Measurements from ENCODE around the gene MLANA. TPM values are rescaled to one million over a fixed set of nuclear protein-coding genes. Genes with fewer than 3 reads are reported as not detected.

The MLANA gene
- total RNA-seq, 1 donor from 2014 or later, result not detected

DNA sequence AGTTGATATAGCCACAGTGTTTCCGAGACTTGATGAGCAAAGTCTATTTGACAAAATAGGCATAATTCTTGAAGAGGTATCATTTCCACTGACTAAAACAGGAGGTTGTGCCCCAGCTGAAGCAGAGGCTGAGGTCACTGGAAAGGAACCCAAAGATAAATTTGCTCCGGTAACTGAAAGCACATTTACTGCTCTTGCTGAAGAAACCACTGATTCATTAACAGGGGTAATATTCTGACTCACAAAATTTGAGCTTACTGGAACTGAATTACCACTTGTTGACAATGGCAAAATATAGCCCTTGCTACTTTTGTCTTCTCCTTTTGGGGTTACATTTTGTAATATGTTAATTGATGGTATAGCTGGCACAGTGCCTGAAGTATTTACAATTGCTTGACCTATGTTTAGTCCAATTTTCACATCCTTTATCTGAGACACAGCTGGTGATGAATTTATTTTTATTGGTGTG is 30.2 kb downstream of the MLANA start:
- TF ChIP-seq, protein P1, sequence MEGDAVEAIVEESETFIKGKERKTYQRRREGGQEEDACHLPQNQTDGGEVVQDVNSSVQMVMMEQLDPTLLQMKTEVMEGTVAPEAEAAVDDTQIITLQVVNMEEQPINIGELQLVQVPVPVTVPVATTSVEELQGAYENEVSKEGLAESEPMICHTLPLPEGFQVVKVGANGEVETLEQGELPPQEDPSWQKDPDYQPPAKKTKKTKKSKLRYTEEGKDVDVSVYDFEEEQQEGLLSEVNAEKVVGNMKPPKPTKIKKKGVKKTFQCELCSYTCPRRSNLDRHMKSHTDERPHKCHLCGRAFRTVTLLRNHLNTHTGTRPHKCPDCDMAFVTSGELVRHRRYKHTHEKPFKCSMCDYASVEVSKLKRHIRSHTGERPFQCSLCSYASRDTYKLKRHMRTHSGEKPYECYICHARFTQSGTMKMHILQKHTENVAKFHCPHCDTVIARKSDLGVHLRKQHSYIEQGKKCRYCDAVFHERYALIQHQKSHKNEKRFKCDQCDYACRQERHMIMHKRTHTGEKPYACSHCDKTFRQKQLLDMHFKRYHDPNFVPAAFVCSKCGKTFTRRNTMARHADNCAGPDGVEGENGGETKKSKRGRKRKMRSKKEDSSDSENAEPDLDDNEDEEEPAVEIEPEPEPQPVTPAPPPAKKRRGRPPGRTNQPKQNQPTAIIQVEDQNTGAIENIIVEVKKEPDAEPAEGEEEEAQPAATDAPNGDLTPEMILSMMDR (IDR thresholded peaks at IDR 0.05; ENCODE audit: unreplicated experiment), result no peak
- H3K27ac Mint-ChIP-seq, result no peak overlapping the region
- no peak for DNase-seq (ENCODE audit: low spot score in 2 of 2, unreplicated experiment in 2 of 2)
- no peaks in the 10 kb centered on the region for H3K27me3 Mint-ChIP-seq (ENCODE audit: low read depth)
- H3K9me3 Mint-ChIP-seq, result no peaks in the 10 kb centered on the region
- no peak overlapping the region for H3K4me3 Mint-ChIP-seq
- H3K4me1 Mint-ChIP-seq, result no peaks in the 10 kb centered on the region
- peaks cover 43% of the 10 kb centered on the region for H3K36me3 Mint-ChIP-seq

DNA sequence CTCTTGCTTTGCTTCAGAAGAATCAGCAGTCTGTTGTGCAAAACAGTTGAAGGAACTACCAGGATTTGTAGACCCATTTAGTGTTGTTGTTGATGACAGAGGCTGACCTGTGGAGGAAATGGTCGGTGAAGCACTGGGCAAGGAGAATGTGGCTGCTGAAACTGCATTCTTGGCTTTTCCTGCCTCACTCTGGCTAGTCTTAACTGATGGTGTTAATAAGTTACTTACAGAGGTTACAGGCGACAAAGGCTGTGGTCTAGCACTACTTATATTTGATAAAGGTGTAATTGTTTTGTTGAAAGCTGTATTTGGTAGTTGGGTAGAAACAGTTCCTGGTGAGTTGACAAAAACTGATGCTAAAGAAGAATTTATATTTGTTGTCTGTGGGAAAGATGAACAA is 31.5 kb downstream of the MLANA start:
- Mint-ChIP-seq H3K4me3 (no peak overlapping the region), H3K27me3 (ENCODE audit: low read depth) (no peaks in the 10 kb centered on the region), H3K9me3 (no peaks in the 10 kb centered on the region), H3K27ac (no peak overlapping the region), H3K4me1 (no peaks in the 10 kb centered on the region), H3K36me3 (peaks cover 41% of the 10 kb centered on the region)
- no peak for DNase-seq (ENCODE audit: low spot score in 2 of 2, unreplicated experiment in 2 of 2)
- TF ChIP-seq, protein P1 (IDR thresholded peaks at IDR 0.05; ENCODE audit: unreplicated experiment), result no peak

DNA sequence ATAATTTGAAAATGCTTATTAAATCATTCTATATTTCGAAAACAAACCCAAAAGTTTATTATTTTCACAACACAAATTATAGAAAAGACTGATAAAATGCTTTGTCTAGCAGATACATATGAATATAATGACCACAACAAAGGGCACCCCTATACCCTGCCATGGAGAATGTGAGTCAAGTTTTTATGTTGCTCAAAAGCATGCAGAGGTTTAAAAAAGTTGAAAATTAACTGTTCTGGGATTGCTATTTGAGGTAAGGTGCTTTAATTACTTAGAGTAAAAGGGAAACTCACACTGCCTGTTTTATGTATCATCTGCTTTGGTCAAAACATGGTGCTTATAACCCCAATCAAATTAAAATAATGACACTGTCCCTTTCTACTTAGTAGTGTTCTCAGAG is 41.0 kb downstream of the MLANA start:
- H3K27ac Mint-ChIP-seq, result no peak overlapping the region
- TF ChIP-seq, protein P1 (IDR thresholded peaks at IDR 0.05; ENCODE audit: unreplicated experiment), result no peak
- peaks cover 3% of the 10 kb centered on the region for H3K36me3 Mint-ChIP-seq
- H3K27me3 Mint-ChIP-seq (ENCODE audit: low read depth), result no peaks in the 10 kb centered on the region
- DNase-seq (ENCODE audit: low spot score in 2 of 2, unreplicated experiment in 2 of 2), result no peak
- H3K4me1 Mint-ChIP-seq, result no peaks in the 10 kb centered on the region
- no peaks in the 10 kb centered on the region for H3K9me3 Mint-ChIP-seq
- no peak overlapping the region for H3K4me3 Mint-ChIP-seq

DNA sequence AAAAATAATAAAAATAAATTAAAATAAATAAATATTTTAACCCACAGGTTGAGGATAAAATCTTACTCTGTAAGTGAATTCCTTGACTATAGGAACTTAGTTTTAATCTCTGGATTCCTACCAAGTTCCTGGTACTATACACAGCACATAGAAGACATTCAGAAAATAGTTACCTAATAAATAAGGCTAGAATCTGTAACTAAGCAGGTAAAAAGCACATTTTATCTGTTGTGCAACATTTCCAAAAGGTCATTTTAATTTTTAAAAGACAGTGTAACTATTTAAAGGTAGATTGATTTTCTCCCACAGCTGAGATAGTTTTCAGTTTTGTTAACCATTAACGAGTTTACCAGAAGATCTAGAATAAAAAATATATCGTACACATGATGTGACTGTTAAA is 47.8 kb downstream of the MLANA start:
- H3K9me3 Mint-ChIP-seq, result no peaks in the 10 kb centered on the region
- peaks cover 2% of the 10 kb centered on the region for H3K36me3 Mint-ChIP-seq
- TF ChIP-seq, protein P1 (IDR thresholded peaks at IDR 0.05; ENCODE audit: unreplicated experiment), result no peak
- H3K4me1 Mint-ChIP-seq, result no peaks in the 10 kb centered on the region
- no peaks in the 10 kb centered on the region for H3K27me3 Mint-ChIP-seq (ENCODE audit: low read depth)
- no peak for DNase-seq (ENCODE audit: low spot score in 2 of 2, unreplicated experiment in 2 of 2)
- no peak overlapping the region for H3K27ac Mint-ChIP-seq
- no peak overlapping the region for H3K4me3 Mint-ChIP-seq

DNA sequence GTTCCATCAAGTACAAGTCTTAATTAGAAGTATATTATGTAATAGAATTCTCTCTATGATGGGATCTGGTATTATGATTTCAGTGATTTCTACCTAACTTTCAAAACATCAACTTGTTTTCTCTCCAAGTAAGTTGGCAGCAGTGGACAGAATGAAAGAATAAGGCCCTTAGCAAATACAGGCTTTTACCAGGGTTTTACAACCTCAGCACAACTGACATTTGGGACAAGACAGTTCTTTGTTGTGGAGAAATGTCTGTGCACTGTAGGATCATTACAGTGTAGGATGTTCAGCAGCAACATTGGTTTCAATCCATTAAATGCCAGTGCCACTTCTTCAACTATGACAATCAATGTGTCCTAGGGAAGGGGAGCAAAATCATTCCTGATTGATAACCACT is 48.8 kb downstream of the MLANA start:
- no peak overlapping the region for H3K4me3 Mint-ChIP-seq
- no peaks in the 10 kb centered on the region for H3K9me3 Mint-ChIP-seq
- H3K36me3 Mint-ChIP-seq, result no peaks in the 10 kb centered on the region
- DNase-seq (ENCODE audit: low spot score in 2 of 2, unreplicated experiment in 2 of 2), result no peak
- no peaks in the 10 kb centered on the region for H3K27me3 Mint-ChIP-seq (ENCODE audit: low read depth)
- TF ChIP-seq, protein P1 (IDR thresholded peaks at IDR 0.05; ENCODE audit: unreplicated experiment), result no peak
- H3K27ac Mint-ChIP-seq, result no peak overlapping the region
- H3K4me1 Mint-ChIP-seq, result no peaks in the 10 kb centered on the region

DNA sequence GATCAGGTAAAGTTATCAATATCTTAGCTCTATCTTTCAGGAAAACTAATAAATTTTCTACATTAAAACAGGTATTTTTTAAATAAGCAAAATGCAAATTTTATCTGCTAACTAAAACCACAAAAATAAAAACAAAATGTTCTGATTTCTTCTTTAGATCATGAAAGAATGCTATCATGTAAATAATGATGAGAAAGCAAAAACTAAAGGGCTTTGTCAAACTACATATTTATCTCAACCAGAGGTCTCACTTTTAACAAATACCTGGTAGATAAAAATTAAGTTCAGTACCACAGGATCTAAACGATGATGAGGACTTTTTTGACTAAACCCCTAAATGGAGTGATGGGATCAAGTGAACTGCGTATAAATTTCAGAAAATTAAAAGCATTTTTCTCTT is 50.5 kb downstream of the MLANA start:
- Mint-ChIP-seq H3K27me3 (ENCODE audit: low read depth) (no peaks in the 10 kb centered on the region), H3K36me3 (no peaks in the 10 kb centered on the region), H3K4me1 (no peaks in the 10 kb centered on the region), H3K4me3 (no peak overlapping the region), H3K27ac (no peak overlapping the region), H3K9me3 (no peaks in the 10 kb centered on the region)
- TF ChIP-seq, protein P1 (IDR thresholded peaks at IDR 0.05; ENCODE audit: unreplicated experiment), result no peak
- no peak for DNase-seq (ENCODE audit: low spot score in 2 of 2, unreplicated experiment in 2 of 2)
